IPS-NIHi11 (cell line): ENCODE results near the gene GFRA3.
"Not testable (repeated sequence)": the region's sequence is repeated elsewhere in the genome, so short reads cannot be mapped to it uniquely, and the experiment has no call there.

ENCODE experiments used
- DNase-seq: peaks from one replicate; pipeline ENCODE4 v3.0.0; 2012; ENCODE audit warnings: mixed read lengths, low spot score

Gene GFRA3, protein sequence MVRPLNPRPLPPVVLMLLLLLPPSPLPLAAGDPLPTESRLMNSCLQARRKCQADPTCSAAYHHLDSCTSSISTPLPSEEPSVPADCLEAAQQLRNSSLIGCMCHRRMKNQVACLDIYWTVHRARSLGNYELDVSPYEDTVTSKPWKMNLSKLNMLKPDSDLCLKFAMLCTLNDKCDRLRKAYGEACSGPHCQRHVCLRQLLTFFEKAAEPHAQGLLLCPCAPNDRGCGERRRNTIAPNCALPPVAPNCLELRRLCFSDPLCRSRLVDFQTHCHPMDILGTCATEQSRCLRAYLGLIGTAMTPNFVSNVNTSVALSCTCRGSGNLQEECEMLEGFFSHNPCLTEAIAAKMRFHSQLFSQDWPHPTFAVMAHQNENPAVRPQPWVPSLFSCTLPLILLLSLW

DNA sequence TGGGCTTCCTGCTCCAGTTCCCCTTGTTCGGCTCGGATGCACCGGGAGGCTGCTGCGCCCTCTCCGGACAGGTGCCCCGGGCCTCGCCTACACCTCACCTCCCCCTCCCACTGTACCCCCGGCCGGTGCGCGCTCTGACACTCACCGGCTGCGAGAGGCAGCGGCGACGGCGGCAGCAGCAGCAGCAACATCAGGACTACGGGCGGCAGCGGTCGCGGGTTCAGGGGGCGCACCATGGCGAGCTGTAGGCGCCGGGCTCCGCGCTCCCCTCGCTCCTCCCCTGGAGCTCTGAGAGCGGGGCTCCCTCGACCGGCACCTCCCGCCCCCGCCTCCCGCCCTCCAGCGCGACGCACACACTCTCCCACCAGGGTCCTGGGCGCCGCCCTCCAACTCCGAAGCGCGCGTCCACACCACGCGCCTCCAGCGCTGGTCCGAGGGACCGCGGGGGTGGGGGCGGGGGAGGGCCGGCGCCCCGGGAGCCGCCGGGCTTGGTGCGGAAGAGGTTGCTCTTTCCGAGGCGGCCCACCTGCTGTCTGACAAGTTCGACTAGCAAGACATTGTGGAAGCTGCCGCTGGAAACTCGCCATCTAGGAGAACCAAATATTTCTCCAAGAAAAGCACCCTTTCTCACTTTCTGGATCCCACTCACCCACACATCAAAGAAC, at the start of gene GFRA3:
Gene GFRA3 (minus strand): TSS at position 433 of the 665 bp plus-strand sequence. CDS start 197 bp downstream, at position 236.
- DNase-seq: peak; percentile 74

DNA sequence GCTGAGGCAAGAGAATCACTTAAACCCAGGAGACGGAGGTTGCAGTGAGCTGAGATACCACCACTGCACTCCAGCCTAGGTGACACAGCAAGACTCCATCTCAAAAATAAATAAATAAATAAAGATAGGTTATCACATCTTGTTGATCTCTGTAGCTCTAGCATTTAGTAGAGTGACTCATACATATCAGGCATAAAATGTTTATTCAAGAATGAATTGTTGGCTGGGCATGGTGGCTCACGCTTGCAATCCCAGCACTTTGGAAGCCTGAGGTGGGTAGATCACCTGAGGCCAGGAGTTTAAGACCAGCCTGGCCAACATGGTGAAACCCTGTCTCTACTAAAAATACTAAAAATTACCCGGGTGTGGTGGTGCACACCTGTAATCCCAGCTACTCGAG, 43.8 kb upstream of the GFRA3 start:
- not testable (repeated sequence) for DNase-seq

DNA sequence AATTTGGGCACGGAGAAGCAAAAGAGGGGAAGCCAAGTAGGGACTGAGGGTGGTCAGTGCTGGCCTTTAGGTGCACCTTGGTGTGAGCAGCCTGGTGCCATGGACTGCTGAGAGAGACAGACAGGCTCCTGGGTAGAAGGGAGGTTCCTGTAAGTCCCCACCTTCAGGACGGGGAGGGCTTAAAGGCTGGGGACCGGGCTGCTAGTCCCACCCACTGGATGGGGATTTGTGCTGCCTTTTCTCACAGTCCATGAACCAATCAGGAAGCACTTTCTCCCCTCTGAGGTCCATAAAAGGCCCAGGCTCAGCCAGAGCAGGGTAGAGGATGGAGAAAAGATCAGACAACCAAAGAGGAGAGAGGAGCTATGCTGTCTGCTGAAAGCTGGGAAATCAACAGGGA, 41.9 kb upstream of the GFRA3 start:
- DNase-seq: no peak

DNA sequence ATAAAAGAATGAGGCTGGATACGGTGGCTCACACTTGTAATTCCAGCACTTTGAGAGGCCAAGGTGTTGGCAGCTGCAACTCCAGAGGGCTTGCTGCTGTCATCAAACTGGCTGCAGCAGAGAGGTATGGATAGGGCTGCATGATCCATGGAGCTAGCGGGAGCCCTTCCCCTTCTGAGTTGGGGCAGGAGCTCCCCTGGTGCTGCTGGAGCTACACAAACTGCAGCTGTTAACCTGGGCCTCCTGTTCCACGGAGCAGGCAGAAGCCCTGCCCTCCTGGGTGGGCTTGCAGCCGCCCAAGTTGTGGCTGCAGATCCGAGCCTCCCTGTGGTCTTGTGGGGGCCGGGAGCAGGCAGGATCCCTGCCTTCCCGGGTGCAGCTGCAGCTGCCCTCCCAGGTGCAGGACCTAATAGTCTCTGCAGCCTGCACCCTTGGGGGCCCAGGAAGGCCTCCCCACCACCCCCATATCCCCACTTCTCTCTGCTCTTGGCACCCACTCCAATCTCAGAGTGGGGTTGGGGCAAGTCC, 41.4 kb upstream of the GFRA3 start:
- no peak for DNase-seq

DNA sequence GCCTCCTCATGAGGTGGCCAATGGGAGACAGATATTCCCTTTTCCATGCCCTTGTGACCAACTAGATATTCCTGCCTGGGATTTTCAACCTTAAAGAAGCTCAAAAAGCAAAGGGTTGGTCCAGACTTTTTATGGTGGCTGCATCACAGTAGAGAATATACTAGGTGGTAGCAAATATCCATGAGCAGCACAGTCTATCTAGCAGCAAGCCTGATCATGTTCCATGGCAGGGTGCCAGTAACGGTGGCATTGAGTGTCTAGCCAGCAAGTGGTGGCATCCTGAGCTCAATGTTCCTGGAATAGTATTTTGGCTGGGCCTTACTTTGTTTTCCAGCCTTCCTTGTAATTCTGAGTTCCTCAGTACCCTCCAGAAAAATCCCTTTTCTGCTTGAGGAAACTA, 31.4 kb upstream of the GFRA3 start:
- DNase-seq: no peak

DNA sequence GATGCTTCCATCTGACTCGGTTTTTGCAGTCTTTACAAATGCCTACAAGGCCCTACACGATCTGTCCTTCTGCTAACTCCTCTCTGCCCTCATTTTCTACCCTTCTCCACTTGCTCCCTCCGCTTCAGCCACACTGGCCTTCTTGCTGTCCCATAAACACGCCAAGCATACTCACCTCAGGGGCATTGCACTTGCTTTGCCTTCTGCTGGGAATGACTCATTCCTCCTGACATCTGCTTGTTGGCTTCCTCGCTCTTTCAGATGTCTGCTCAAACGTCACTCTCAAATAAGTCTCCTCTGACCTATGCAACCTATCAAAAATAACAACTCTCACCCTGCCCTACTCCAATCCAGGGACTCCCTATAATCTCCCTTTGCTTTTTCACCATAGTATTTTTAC, 29.0 kb upstream of the GFRA3 start:
- DNase-seq: no peak

DNA sequence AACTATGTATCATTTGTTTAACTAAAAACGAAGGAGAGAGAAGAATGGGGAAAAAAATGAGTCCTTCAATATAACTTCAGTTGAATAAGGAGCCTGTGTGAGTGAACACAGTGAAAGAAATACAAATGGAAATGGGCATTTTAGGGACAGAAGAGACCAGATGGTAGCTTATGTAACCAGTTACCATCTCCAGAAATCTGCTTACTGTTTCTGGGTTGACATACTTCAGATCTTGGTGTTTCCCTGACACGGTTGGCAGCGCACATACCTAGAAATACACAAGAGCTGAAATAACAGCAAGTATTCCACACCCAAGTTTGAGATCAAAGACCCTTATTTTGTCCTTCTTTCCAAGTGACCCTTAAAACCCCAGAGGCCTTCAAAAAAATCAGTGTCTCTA, 14.9 kb upstream of the GFRA3 start:
- no peak for DNase-seq

DNA sequence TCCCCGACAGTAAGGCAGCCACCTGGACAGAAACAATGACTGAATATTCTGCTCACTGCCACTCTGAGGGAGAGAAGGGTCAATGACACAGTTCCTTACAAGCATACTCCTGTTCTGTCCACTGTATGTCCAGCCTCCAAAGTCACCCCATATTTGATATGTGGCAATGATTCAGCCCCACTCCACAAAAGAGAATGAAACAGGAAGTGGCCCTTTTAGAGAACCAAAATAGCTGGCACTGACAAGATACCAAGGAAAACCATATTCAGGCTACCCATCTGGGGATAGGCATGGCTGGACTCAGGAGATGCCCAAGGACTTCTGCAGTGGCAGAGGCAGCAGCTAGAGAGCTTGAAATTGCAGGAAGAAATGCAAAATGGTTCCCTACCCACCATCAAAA, 12.8 kb upstream of the GFRA3 start:
- no peak for DNase-seq

DNA sequence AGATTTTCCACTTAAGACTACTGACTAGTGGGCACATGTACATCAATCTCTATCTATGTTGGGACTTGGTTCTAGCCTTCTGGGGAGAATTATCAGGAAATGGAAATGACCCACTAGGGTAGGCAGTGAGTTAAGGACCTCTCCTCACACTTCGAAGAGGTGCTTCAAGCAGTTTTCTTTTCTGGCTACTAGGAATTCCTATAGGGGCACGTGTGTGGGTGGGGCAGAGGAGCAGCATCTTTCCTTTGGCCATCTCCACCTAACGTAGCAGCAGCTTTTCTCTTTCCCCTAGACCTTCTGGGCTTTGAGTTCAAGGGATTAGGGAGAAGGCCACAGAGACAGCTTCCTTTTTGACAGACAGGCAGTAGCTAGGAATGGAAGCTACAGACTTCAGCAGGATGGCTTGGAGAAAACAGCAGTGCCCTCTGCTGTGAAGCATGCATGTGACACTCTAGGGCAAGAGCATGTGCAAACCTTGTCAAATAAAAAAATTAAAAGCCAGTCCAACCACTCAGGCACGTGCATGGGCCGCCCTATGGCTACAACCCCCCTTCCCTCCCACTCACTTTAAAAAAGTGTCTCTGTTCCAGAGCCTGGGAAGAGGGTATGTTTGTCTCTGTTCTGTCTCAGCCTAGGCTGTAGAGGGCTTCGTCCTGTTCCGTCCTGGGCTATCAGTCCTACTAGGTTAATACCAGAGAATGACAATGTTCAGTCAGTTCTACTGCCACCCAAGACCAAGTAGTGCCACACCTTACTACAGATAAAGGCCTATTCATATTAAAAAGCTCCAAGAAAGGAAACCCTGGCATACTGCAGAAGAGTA, 8.7 kb upstream of the GFRA3 start:
- peak; percentile 69 for DNase-seq

DNA sequence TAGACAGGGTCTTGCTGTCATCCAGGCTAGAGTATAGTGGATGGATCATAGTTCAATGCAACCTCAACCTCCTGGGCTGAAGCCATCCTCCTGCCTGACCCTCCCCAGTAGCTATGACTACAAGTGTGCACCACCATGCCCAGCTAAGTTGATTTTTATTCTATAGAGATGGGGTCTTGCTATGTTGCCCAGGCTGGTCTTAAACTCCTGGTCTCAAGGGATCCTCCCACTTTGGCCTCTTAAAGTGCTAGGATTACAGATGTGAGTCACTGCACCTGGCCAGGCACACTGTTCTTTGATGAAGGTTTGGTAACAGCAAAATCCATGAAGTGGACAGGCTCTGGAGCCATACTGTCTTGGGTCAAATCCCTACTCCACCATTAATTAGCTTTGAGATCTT, 6.5 kb upstream of the GFRA3 start:
- no peak for DNase-seq

DNA sequence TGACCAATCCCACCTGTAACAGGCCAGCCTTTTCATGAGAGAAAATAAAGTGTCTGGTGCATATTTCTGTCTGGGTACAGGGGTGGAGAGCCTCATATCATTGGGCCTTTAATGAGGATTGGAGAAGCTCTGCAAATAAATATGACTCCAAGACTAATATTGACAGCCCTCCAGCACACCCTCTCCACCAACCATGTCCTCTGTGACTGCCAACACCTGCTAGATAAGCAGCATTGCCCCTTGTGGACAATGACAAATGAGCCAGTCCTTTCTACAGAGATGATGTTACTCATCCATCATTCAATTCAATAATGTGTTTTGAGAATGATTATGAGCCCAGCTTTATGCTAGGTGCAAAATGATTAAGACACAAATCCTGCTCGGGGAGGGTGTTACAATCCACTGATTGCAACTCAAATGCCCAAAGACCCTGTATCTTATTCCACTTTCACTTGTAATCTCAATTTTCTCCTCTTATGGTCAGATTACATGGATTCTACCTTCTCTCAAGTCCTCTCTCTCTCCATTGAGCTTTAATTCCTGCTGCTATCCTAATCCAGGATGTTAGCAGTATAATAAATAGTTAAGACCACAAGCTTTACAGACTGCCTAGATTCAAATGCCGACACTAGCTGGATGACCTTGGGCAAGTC, 2.1 kb upstream of the GFRA3 start:
- DNase-seq: no peak

DNA sequence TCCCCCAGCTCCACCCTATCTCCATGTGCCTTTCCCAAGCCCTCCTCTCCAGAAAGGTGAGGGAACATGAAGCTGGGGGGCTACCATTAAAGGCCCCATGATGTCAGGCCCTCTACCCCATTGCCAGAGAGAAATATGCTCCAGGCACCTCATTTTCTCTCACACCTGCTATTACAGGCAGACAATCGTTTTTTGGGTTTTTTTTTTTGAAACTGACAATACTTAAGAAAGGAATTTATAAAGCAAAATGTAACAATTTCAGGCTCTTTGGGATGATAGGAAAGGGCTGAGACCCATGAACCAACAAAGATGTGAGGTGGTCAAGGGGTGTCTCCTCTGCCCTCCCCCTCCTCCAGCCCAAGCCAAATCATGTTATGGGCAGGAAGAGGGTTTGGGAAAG, 1.5 kb upstream of the GFRA3 start:
- no peak for DNase-seq

DNA sequence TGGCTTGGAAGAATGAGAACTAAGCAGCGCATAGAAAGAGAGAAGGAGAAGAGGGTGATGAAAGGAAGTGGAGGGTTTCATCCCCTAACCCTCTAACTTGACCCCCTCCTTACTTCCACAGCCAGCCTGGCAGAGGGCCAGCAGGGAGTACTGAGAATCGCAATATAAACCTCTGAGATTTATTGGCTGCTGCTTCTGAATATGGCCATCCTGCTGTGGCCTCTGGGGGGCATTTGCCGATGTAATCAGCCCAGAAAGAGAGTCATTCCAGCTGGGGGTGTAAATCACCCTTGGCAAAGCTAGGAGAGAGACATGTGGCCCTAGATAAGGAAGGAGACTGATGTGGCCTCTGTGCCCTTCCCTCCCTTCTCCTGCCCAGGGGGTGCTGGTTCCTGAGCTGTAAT, 960 bp upstream of the GFRA3 start:
- no peak for DNase-seq

DNA sequence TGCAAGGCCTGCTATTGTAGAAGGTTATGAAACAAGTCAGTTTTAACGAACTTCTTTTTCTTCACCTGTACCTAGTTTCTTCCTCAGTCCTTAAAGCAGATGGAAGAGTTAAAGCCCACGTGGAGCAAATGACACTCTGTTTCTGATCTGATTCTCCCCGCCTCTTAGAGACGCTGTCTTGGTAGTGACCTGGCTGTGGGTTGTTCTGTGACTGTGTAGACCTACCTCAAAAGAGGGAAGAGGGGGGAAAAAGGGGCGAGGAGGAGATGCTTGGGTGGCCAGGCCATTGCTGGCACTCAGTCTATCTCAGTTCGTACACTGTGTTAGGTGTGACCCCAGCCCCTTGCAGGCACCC, 610 bp downstream of the GFRA3 start:
- no peak for DNase-seq

DNA sequence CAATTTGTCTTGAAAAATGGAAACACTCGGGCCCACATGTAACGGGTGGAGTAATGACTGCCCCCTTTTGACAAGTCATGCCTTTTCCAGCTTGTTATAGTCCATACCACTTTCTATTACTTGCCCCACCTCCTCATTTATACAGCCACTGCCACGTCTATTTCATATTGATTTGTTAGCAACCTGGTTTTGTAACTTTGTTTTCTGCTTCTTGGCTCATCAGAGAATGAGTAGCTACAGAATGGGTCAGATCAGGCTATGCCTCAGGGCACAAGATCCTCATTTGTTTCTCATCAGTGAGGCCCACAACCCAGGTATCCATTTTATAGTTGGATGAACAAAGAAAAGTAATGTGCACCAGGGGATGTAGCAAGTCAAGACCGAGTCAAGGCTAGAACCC, 1.7 kb downstream of the GFRA3 start:
- no peak for DNase-seq

DNA sequence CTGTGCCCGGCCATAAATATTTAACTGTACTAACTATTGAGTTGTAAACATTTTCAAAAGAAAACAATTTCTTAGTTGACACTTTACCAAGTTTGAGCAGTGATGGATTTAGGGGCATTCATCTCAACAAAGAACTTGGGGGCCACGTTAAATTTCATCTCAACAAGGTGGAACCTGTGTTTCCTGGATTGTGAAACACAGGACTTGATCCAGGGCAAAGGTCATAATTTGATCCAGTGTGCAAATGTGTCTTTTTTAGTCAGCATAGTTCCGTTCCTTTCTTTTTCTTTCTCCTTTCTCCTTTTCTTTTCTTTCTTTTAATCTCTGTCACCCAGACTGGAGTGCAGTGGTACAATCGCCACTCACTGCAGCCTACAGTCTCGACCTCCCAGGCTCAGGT, 3.1 kb downstream of the GFRA3 start:
- no peak for DNase-seq

DNA sequence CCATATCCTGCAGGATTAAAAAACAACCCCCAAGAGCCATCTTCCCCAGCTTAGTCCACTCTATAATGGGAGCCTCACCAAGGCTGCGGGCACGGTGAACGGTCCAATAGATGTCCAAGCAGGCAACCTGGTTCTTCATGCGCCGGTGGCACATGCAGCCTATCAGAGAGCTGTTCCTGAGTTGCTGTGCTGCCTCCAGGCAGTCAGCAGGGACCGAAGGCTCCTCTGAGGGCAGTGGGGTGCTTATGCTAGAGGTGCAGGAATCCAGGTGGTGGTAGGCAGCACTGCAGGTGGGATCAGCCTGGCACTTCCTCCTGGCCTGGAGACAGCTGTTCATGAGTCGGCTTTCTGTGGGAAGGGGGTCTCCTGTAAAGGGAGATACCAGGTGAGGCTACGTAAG, 10.2 kb downstream of the GFRA3 start:
- no peak for DNase-seq

DNA sequence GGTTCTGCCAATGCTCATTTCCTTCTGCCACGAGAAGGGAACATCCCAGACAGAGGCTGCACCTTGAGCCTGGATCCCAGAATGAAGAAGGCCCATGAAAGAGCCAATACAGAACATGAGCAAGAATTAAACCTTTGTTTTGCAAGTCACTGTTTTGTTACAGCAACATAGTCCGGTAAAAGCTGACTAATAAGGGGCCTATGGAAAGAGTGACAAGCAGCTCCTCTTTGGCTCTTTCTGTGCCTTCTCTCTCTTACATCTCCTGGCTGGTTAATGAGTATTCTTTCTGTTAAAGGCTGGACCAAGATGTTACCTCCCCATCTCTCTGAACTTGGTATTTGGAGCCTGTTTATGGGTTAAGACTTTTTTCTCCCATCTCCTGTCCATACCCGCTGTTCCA, 10.8 kb downstream of the GFRA3 start:
- no peak for DNase-seq

DNA sequence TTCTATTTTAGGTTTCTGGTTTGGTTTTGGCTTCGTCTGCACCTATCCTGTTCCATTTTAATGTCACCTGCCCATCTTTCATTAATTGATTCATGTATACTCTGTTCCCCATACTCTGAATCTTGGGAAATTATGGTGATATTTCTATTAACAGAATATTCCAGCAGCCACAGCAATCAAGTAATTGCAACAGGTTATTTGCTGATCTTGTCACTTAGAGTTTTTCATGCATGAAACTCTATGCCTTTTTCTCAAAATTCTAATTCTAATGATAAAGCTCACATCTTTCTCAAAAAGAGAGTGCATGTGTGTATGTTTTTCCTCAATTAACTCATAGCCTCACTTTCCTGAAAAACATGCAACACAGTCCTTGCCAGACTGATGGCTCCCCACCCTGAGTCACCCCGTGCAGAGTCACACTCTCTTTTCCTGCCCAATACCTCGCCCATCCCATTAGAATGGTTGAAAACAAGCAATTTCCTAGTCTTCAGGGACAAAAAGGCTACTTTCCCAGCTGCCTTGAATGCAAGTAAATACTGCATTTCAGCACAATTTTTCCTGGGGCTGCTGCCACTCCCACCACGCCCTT, 15.6 kb downstream of the GFRA3 start:
- no peak for DNase-seq

DNA sequence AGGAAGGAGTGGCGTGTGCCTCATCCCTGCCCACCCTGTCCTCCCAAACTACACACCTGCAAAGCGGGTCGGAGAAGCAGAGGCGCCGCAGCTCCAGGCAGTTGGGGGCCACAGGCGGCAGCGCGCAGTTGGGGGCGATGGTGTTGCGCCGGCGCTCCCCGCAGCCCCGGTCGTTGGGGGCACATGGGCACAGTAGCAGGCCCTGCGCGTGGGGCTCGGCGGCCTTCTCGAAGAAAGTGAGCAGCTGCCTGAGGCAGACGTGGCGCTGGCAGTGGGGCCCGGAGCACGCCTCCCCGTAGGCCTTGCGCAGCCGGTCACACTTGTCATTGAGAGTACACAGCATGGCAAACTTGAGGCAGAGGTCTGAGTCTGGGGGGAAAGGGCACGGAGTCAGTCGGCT, 16.8 kb downstream of the GFRA3 start:
- DNase-seq: no peak

DNA sequence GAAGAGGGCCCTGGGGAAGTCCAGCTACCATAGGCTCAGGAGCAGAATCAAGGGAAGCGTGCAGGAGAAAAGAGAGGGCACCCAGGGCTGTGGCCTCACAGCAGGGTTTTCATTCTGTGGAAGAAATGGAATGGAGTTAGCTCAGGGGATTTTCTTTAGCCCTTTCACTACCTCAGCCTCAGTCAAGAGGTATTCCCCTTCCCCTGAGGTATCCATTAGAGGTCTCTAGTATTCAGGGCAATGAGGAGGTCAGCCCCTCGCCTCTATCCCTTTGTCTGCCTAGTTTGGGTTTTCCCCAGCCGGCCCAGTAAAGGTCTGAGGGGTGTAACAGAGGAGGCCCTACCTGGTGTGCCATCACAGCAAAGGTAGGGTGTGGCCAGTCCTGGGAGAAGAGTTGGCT, 21.5 kb downstream of the GFRA3 start:
- DNase-seq: no peak

DNA sequence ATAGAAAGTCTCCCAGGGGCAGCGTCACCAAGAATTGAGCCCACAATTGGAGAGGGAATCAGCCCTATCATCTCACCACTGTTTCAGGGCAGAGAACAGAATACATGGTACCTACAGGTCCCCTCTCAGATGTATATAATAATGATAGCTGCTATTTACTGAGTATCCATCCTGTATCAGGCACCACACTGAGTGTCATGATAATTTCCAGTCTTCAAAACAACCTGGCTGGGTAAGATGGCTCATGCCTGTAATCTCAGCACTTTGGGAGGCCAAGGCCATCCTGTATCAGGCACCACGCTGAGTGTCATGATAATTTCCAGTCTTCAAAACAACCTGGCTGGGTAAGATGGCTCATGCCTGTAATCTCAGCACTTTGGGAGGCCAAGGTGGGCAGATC, 26.6 kb downstream of the GFRA3 start:
- DNase-seq: not testable (repeated sequence)
